ENCODE results near the gene PPP2R5A. TPM values are rescaled to one million over a fixed set of nuclear protein-coding genes. Genes with fewer than 3 reads are reported as not detected.
"Not testable (repeated sequence)": the region's sequence is repeated elsewhere in the genome, so short reads cannot be mapped to it uniquely, and the experiment has no call there.

The PPP2R5A gene
- total and polyA plus RNA-seq, 8 donors = 38.4 to 72.6 (median 52.5) TPM

- TF ChIP-seq POLR2A (IDR thresholded peaks at IDR 0.05) (no peak), EP300 (IDR thresholded peaks at IDR 0.05) (no peak), POLR2AphosphoS5 (IDR thresholded peaks at IDR 0.05) (no peak)
- TF ChIP-seq, protein P1, sequence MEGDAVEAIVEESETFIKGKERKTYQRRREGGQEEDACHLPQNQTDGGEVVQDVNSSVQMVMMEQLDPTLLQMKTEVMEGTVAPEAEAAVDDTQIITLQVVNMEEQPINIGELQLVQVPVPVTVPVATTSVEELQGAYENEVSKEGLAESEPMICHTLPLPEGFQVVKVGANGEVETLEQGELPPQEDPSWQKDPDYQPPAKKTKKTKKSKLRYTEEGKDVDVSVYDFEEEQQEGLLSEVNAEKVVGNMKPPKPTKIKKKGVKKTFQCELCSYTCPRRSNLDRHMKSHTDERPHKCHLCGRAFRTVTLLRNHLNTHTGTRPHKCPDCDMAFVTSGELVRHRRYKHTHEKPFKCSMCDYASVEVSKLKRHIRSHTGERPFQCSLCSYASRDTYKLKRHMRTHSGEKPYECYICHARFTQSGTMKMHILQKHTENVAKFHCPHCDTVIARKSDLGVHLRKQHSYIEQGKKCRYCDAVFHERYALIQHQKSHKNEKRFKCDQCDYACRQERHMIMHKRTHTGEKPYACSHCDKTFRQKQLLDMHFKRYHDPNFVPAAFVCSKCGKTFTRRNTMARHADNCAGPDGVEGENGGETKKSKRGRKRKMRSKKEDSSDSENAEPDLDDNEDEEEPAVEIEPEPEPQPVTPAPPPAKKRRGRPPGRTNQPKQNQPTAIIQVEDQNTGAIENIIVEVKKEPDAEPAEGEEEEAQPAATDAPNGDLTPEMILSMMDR (IDR thresholded peaks at IDR 0.05) = no peak
- intact Hi-C loops (cut with DNase I; ENCODE audit: low total_unique reads) = no loop called here
Measured at GRCh38 chr1:212315184-212315583, 30.0 kb downstream of the PPP2R5A start.

GRCh38 chr1:212315907-212316306 lies 30.7 kb downstream of the PPP2R5A start:
- intact Hi-C loops (cut with DNase I; ENCODE audit: low total_unique reads) = no loop called here
- peak in 1 of 2 donors; percentile 10 for DNase-seq
- no peaks in the 10 kb centered on the region for H3K27me3 ChIP-seq
- H3K27ac ChIP-seq = no peak overlapping the region
- no peak overlapping the region for H3K4me3 ChIP-seq
- peaks cover 0 to 3% (median 0%) of the 10 kb centered on the region in 4 donors for H3K36me3 ChIP-seq
- H3K4me1 ChIP-seq = peaks cover 0 to 48% (median 16%) of the 10 kb centered on the region in 4 donors
- TF ChIP-seq, protein P1 (IDR thresholded peaks at IDR 0.05) = peak in 1 of 7 experiments; percentile 7
- no peak for TF ChIP-seq POLR2AphosphoS5 (IDR thresholded peaks at IDR 0.05)
- H3K9me3 ChIP-seq = no peaks in the 10 kb centered on the region

More at GRCh38 chr1:212315184-212315583, 30.0 kb downstream of the PPP2R5A start:
- peaks cover 0 to 3% (median 0%) of the 10 kb centered on the region in 4 donors for H3K36me3 ChIP-seq
- no peak for DNase-seq
- no peaks in the 10 kb centered on the region for H3K9me3 ChIP-seq
- WGBS, 5 donors = 84 to 96% (median 93%) methylated on average over 2 of the region's 2 CpGs
- no peak overlapping the region for H3K4me3 ChIP-seq
- H3K27ac ChIP-seq = no peak overlapping the region
- H3K4me1 ChIP-seq = peaks cover 0 to 56% (median 18%) of the 10 kb centered on the region in 4 donors
- no peaks in the 10 kb centered on the region for H3K27me3 ChIP-seq

- no peak overlapping the region for H3K27ac ChIP-seq
- no peaks in the 10 kb centered on the region for H3K9me3 ChIP-seq
- H3K4me3 ChIP-seq = no peak overlapping the region
- no peak for TF ChIP-seq POLR2AphosphoS5 (IDR thresholded peaks at IDR 0.05)
- TF ChIP-seq POLR2A (IDR thresholded peaks at IDR 0.05) = no peak
- no peak for TF ChIP-seq EP300 (IDR thresholded peaks at IDR 0.05)
- TF ChIP-seq, protein P1 (IDR thresholded peaks at IDR 0.05) = no peak
- H3K4me1 ChIP-seq = peaks cover 0 to 45% (median 16%) of the 10 kb centered on the region in 4 donors
- no peak for DNase-seq
- intact Hi-C loops (cut with DNase I; ENCODE audit: low total_unique reads) = no loop called here
- H3K27me3 ChIP-seq = no peaks in the 10 kb centered on the region
- 68 to 89% (median 86%) methylated on average over 2 of the region's 2 CpGs for WGBS, 5 donors
- H3K36me3 ChIP-seq = peaks cover 0 to 3% (median 0%) of the 10 kb centered on the region in 4 donors
Measured at GRCh38 chr1:212317916-212318315, 32.7 kb downstream of the PPP2R5A start.

- H3K27ac ChIP-seq; DNase-seq; H3K4me3 ChIP-seq; H3K36me3 ChIP-seq; H3K27me3 ChIP-seq; H3K9me3 ChIP-seq; intact Hi-C loops (cut with DNase I; ENCODE audit: low total_unique reads): not testable (repeated sequence)
- peaks cover 0 to 26% (median 13%) of the 10 kb centered on the region in 4 donors for H3K4me1 ChIP-seq
- WGBS, 5 donors = 92 to 100% (median 100%) methylated on average over 2 to 10 of the region's 34 CpGs; no CpG with 5 or more reads in 1 of the 5 donors
Measured at GRCh38 chr1:212321031-212321430, 35.8 kb downstream of the PPP2R5A start.

GRCh38 chr1:212323066-212323465 lies 37.9 kb downstream of the PPP2R5A start:
- Histone ChIP-seq H3K9me3 (no peaks in the 10 kb centered on the region), H3K36me3 (no peaks in the 10 kb centered on the region), H3K27me3 (no peaks in the 10 kb centered on the region), H3K27ac (no peak overlapping the region), H3K4me3 (no peak overlapping the region), H3K4me1 (peaks cover 0 to 16% (median 7%) of the 10 kb centered on the region in 4 donors)
- 49 to 89% (median 63%) methylated on average over 3 of the region's 3 CpGs for WGBS, 5 donors
- intact Hi-C loops (cut with DNase I; ENCODE audit: low total_unique reads) = no loop called here
- no peak for DNase-seq
- TF ChIP-seq POLR2AphosphoS5 (IDR thresholded peaks at IDR 0.05) (no peak), EP300 (IDR thresholded peaks at IDR 0.05) (no peak), POLR2A (IDR thresholded peaks at IDR 0.05) (no peak)
- TF ChIP-seq, protein P1 (IDR thresholded peaks at IDR 0.05) = no peak
